GM12878 (cell line): ENCODE results near the gene SCGB1A1. TPM values are rescaled to one million over a fixed set of nuclear protein-coding genes. Genes with fewer than 3 reads are reported as not detected.

Experiments
- ATAC-seq: fragments of 200-7000 bp; cut with Tn5 transposase; 3 replicates; pipeline ENCODE4 v1.9.1; 2020; ENCODE audit warnings: mild to moderate bottlenecking, moderate library complexity
- BruUV-seq: library from RNA; stranded (reverse); fragments of 400-500 nt; replicated peaks from 2 replicates; lab custom pipeline; 2021; lab: Mats Ljungman, UMichigan
- CTCF ChIA-PET: fragments of 300-600 bp; sonication (Branson Sonifier 250); formaldehyde crosslinking; extraction: SDS; loops from one replicate; lab custom pipeline; 2021; ENCODE audit warnings: inconsistent platforms; lab: Yijun Ruan, JAX
- POLR2A ChIA-PET: fragments of 350-600 bp; formaldehyde crosslinking; extraction: SDS; loops from one replicate; lab custom pipeline; 2021; ENCODE audit warnings: inconsistent platforms; lab: Charles Lee
- RAD21 ChIA-PET: fragments of 300-600 bp; sonication (Branson Sonifier 250); formaldehyde crosslinking; loops from one replicate; lab custom pipeline; 2023; ENCODE audit warnings: antibody characterized with exemption; ENCODE audit not compliant: unreplicated experiment; lab: Charles Lee
- SMC1A ChIA-PET: fragments of 300-600 bp; sonication (Branson Sonifier 250); formaldehyde crosslinking; loops from one replicate; lab custom pipeline; 2023; ENCODE audit not compliant: unreplicated experiment, uncharacterized antibody; lab: Charles Lee
- DNase-seq: peaks from one replicate; pipeline ENCODE4 v3.0.0-alpha.2; 2011; ENCODE audit warnings: low read depth, low spot score
- FAIRE-seq: peaks from 3 replicates; lab custom pipeline; 2011; peaks lifted over from hg19 to GRCh38; lab: Jason Lieb, UNC
- H2AFZ ChIP-seq: 2 replicates; pipeline ENCODE4 v1.6.0; 2011; ENCODE audit warnings: low read depth, low read length, control low read depth; ENCODE audit not compliant: control insufficient read depth
- H3K27ac ChIP-seq: 2 replicates; pipeline ENCODE4 v1.5.1; 2011; ENCODE audit warnings: control low read depth; ENCODE audit not compliant: control insufficient read depth, insufficient read depth
- H3K27me3 ChIP-seq, 2 experiments: replicated peaks in 1 of 2; 2 replicates each; pipeline versions ENCODE4 v1.6.0 to v1.6.1; 2011; ENCODE audit warnings: low read length in 1 of 2; ENCODE audit not compliant: control insufficient read depth in 2 of 2, insufficient read depth in 2 of 2
- H3K36me3 ChIP-seq, 2 experiments: 2 replicates each; pipeline ENCODE4 v1.5.1; 2011; ENCODE audit warnings: low read length in 1 of 2; ENCODE audit not compliant: control insufficient read depth in 2 of 2, insufficient read depth in 2 of 2
- H3K4me1 ChIP-seq: 2 replicates; pipeline ENCODE4 v1.6.1; 2011; ENCODE audit warnings: mild to moderate bottlenecking, low read length, moderate library complexity, mixed read lengths; ENCODE audit not compliant: control insufficient read depth, insufficient read depth
- H3K4me2 ChIP-seq: 2 replicates; pipeline ENCODE4 v1.6.0; 2011; ENCODE audit warnings: control low read depth; ENCODE audit not compliant: control insufficient read depth, insufficient read depth
- H3K4me3 ChIP-seq: fragments of 200-600 bp; sonication (generic); 2 replicates; pipeline ENCODE4 v1.5.1; 2016
- H3K79me2 ChIP-seq: 2 replicates; pipeline ENCODE4 v1.6.0; 2011; ENCODE audit warnings: low read length; ENCODE audit not compliant: control insufficient read depth, insufficient read depth
- H3K9ac ChIP-seq: 2 replicates; pipeline ENCODE4 v1.8.0; 2011; ENCODE audit warnings: low read length, control low read depth, mixed read lengths; ENCODE audit not compliant: control insufficient read depth, insufficient read depth
- H3K9me3 ChIP-seq: replicated peaks from 3 replicates; pipeline ENCODE4 v1.5.1; 2011; ENCODE audit warnings: mild to moderate bottlenecking, low read length; ENCODE audit not compliant: control insufficient read depth, insufficient read depth
- H4K20me1 ChIP-seq: 2 replicates; pipeline ENCODE4 v1.6.0; 2011; ENCODE audit not compliant: control insufficient read depth, insufficient read depth
- ASH2L ChIP-seq: fragments of 300-600, 200-600 bp; sonication (generic); IDR thresholded peaks from 2 replicates; pipeline ENCODE4 v1.6.1; 2017; ENCODE audit warnings: low read depth, mild to moderate bottlenecking, borderline replicate concordance
- BCL11A ChIP-seq: IDR thresholded peaks from 2 replicates; pipeline ENCODE4 v1.6.1; 2011; ENCODE audit warnings: low read depth, low read length
- GABPA ChIP-seq: IDR thresholded peaks from 2 replicates; pipeline ENCODE4 v1.6.1; 2014; ENCODE audit warnings: antibody characterized with exemption, low read depth, mild to moderate bottlenecking, inconsistent platforms
- GATAD2B ChIP-seq: fragments of 450-650 bp; conservative IDR thresholded peaks from 2 replicates; pipeline ENCODE4 v1.6.1; 2017; ENCODE audit warnings: low read depth, mild to moderate bottlenecking, moderate library complexity
- NBN ChIP-seq: fragments of 450-650 bp; IDR thresholded peaks from 2 replicates; pipeline ENCODE4 v1.6.1; 2016
- NR2C2 ChIP-seq: IDR thresholded peaks from 2 replicates; pipeline ENCODE4 v1.6.1; 2011; ENCODE audit warnings: borderline replicate concordance, low read depth; ENCODE audit not compliant: control insufficient read depth, insufficient read length
- SIX5 ChIP-seq: IDR thresholded peaks from 2 replicates; pipeline ENCODE4 v1.6.1; 2011; ENCODE audit warnings: mild to moderate bottlenecking, low read depth, low read length, moderate library complexity; ENCODE audit not compliant: severe bottlenecking
- SREBF1 ChIP-seq: IDR thresholded peaks from 2 replicates; pipeline ENCODE4 v1.6.1; 2012; ENCODE audit warnings: mild to moderate bottlenecking, low read length
- SUPT20H ChIP-seq: IDR thresholded peaks from 2 replicates; pipeline ENCODE4 v1.6.1; 2011; ENCODE audit warnings: low read depth, mild to moderate bottlenecking, low read length, moderate library complexity, borderline replicate concordance; ENCODE audit not compliant: control insufficient read depth
- SUZ12 ChIP-seq: fragments of 200-600 bp; sonication (generic); IDR thresholded peaks from one replicate; pipeline ENCODE4 v1.6.1; 2018; ENCODE audit warnings: antibody characterized with exemption, mild to moderate bottlenecking; ENCODE audit not compliant: unreplicated experiment
- ZNF207 ChIP-seq: fragments of 450-650 bp; IDR thresholded peaks from 2 replicates; pipeline ENCODE4 v1.6.1; 2014; ENCODE audit warnings: antibody characterized with exemption, mild to moderate bottlenecking, borderline replicate concordance
- ZNF217 ChIP-seq: fragments of 450-650 bp; IDR thresholded peaks from 2 replicates; pipeline ENCODE4 v1.6.1; 2017; ENCODE audit warnings: antibody characterized with exemption, mild to moderate bottlenecking
- WGBS: methylation state at CpG from one replicate; pipeline ENCODE4 v1.1.6; 2016; ENCODE audit warnings: low lambda C conversion rate; ENCODE audit not compliant: insufficient replicate concordance, insufficient coverage; ENCODE audit errors: missing lambda C conversion rate; 5-methylcytosine and 5-hydroxymethylcytosine counted together
- in situ Hi-C: fragments of 300-500 bp; cut with MboI; formaldehyde crosslinking; loops from 9 replicates; pipeline ENCODE4 v1.14.3; 2018; ENCODE audit warnings: mixed read lengths
- intact Hi-C: fragments of 100-400 bp; cut with micrococcal nuclease; formaldehyde crosslinking; loops from one replicate; pipeline ENCODE4 v1.14.2; 2022; ENCODE audit not compliant: unreplicated experiment
- polyA plus RNA-seq, 11 experiments: library from polyadenylated mRNA; depleted of rRNA in 4 of 11; unstranded in 6 of 11; stranded (reverse) in 5 of 11; fragments of >200 nt; fragmentation: Nextera tagmentation in 4 of 11; fragmentation: Illumina TruSeq in 1 of 11; extraction: Ambion mirVana in 4 of 11; extraction: Trizol in 1 of 11; gene quantifications; 1 replicate in 1 of 11; 2 replicates in 10 of 11; pipeline versions ENCODE4 v1.2.1 to v1.2.3, GENCODE V29; 2011 to 2016; ENCODE audit warnings: inconsistent platforms in 2 of 11, missing spikeins in 2 of 11, low read depth in 1 of 11
- total RNA-seq, 4 experiments: library from RNA; depleted of rRNA in 3 of 4; stranded (reverse); fragments of >200 nt in 3 of 4; fragmentation: Illumina TruSeq in 1 of 4; extraction: Trizol in 1 of 4; gene quantifications; 2 replicates each; pipeline versions ENCODE4 v1.2.1 to v1.2.3, GENCODE V29; 2013 to 2021
- TF ChIP-seq, protein P1 (sequence below): fragments of 450-650 bp; IDR thresholded peaks from 2 replicates; pipeline ENCODE4 v1.6.1; 2017; ENCODE audit warnings: mild to moderate bottlenecking, moderate library complexity
- TF ChIP-seq, protein P2 (sequence below): fragments of 150-350 bp; IDR thresholded peaks from 2 replicates; pipeline ENCODE4 v1.6.1; 2014; ENCODE audit warnings: mild to moderate bottlenecking, low read depth, low read length
- TF ChIP-seq, protein P3 (sequence below): IDR thresholded peaks from 2 replicates; pipeline ENCODE4 v1.6.1; 2011; ENCODE audit warnings: low read depth, low read length, improper control_type of control experiment, borderline replicate concordance
- TF ChIP-seq, protein P4 (sequence below): IDR thresholded peaks from 2 replicates; pipeline ENCODE4 v1.6.1; 2012; ENCODE audit warnings: low read depth, low read length, improper control_type of control experiment

SCGB1A1 gene
- total and polyA plus RNA-seq, 10 of the 15 experiments (the other 5 are each of a cell fraction or from before 2014, with no cell fraction given), result not detected

DNA sequence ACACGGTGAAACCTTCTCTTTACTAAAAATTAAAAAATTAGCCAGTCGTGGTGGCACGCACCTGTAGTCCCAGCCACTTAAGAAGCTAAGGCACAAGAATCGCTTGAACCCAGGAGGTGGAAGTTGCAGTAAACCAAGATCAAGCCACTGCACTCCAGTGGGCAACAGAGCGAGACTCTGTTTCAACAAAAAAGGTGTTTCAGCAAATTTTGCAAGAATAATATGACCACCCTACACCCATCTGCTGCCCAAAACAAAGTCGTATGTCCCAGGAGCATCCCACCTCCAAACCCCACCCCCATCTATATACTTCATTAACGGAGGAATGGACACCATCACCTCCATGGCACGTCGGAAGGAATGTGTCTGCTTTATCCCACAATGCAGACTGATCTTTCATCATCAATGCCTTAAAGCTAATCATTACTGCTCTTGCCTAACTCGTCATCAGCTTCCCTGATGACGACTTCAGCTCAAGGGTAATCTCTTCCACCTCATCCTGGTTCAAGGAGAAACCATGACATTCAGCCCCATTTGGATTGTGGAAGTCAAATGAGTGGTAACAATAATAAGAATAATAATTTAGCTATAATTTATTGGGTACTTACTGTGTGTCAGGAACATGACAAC, 34.1 kb downstream of the SCGB1A1 start:
- Histone ChIP-seq H3K27ac (no peak overlapping the region), H3K79me2 (no peaks in the 10 kb centered on the region), H3K36me3 (no peaks in the 10 kb centered on the region), H3K4me1 (no peaks in the 10 kb centered on the region), H3K27me3 (0 out of 4 replicates have a peak, but pooled peaks cover 0 to 2% of the 10 kb centered on the region in 2 experiments), H3K9me3 (no peaks in the 10 kb centered on the region), H3K9ac (no peak overlapping the region), H4K20me1 (no peaks in the 10 kb centered on the region), H3K4me3 (no peak overlapping the region), H2AFZ (no peak overlapping the region), H3K4me2 (no peak overlapping the region)
- 41% methylated on average over 11 of the region's 11 CpGs for WGBS
- CTCF ChIA-PET, result interaction anchor here (1.1 to 1.4 kb wide), 2 partner anchors 28 to 59 kb away, joined by 3 to 4 read pairs; no protein-coding TSS in a partner anchor
- FAIRE-seq, result no peak
- intact Hi-C loops (no loop called here), in situ Hi-C loops (no loop called here)
- no TSS peak for BruUV-seq
- TF ChIP-seq SUZ12 (no peak), BCL11A (no peak), NR2C2 (no peak), ZNF207 (no peak), NBN (no peak), ZNF217 (no peak), ASH2L (no peak), SUPT20H (no peak), SREBF1 (no peak), GABPA (no peak), GATAD2B (no peak), SIX5 (no peak)
- TF ChIP-seq, protein P1, sequence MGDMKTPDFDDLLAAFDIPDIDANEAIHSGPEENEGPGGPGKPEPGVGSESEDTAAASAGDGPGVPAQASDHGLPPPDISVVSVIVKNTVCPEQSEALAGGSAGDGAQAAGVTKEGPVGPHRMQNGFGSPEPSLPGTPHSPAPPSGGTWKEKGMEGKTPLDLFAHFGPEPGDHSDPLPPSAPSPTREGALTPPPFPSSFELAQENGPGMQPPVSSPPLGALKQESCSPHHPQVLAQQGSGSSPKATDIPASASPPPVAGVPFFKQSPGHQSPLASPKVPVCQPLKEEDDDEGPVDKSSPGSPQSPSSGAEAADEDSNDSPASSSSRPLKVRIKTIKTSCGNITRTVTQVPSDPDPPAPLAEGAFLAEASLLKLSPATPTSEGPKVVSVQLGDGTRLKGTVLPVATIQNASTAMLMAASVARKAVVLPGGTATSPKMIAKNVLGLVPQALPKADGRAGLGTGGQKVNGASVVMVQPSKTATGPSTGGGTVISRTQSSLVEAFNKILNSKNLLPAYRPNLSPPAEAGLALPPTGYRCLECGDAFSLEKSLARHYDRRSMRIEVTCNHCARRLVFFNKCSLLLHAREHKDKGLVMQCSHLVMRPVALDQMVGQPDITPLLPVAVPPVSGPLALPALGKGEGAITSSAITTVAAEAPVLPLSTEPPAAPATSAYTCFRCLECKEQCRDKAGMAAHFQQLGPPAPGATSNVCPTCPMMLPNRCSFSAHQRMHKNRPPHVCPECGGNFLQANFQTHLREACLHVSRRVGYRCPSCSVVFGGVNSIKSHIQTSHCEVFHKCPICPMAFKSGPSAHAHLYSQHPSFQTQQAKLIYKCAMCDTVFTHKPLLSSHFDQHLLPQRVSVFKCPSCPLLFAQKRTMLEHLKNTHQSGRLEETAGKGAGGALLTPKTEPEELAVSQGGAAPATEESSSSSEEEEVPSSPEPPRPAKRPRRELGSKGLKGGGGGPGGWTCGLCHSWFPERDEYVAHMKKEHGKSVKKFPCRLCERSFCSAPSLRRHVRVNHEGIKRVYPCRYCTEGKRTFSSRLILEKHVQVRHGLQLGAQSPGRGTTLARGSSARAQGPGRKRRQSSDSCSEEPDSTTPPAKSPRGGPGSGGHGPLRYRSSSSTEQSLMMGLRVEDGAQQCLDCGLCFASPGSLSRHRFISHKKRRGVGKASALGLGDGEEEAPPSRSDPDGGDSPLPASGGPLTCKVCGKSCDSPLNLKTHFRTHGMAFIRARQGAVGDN, result no peak
- TF ChIP-seq, protein P2, sequence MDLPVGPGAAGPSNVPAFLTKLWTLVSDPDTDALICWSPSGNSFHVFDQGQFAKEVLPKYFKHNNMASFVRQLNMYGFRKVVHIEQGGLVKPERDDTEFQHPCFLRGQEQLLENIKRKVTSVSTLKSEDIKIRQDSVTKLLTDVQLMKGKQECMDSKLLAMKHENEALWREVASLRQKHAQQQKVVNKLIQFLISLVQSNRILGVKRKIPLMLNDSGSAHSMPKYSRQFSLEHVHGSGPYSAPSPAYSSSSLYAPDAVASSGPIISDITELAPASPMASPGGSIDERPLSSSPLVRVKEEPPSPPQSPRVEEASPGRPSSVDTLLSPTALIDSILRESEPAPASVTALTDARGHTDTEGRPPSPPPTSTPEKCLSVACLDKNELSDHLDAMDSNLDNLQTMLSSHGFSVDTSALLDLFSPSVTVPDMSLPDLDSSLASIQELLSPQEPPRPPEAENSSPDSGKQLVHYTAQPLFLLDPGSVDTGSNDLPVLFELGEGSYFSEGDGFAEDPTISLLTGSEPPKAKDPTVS, result no peak
- TF ChIP-seq, protein P3, sequence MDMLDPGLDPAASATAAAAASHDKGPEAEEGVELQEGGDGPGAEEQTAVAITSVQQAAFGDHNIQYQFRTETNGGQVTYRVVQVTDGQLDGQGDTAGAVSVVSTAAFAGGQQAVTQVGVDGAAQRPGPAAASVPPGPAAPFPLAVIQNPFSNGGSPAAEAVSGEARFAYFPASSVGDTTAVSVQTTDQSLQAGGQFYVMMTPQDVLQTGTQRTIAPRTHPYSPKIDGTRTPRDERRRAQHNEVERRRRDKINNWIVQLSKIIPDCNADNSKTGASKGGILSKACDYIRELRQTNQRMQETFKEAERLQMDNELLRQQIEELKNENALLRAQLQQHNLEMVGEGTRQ, result no peak
- TF ChIP-seq, protein P4, sequence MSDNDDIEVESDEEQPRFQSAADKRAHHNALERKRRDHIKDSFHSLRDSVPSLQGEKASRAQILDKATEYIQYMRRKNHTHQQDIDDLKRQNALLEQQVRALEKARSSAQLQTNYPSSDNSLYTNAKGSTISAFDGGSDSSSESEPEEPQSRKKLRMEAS, result no peak
- no peak for ATAC-seq
- POLR2A ChIA-PET, result no interaction called here
- SMC1A ChIA-PET, result interaction anchor here (0.8 to 1.2 kb wide), 2 partner anchors 28 to 108 kb away, joined by 3 read pairs; no protein-coding TSS in a partner anchor
- RAD21 ChIA-PET, result no interaction called here
- DNase-seq, result no peak
